Psoas muscle (tissue), 8 donors: ENCODE results near the gene POU3F2. TPM values are rescaled to one million over a fixed set of nuclear protein-coding genes. Genes with fewer than 3 reads are reported as not detected.

Source experiments
- ATAC-seq, 4 donors: fragments of 200-7000 bp; cut with Tn5 transposase; one replicate each; pipeline ENCODE4 v1.9.1; 2020; ENCODE audit warnings: moderate library complexity in 3 of 4, mild to moderate bottlenecking in 2 of 4
- DNase-seq, 2 donors: peaks; one replicate each; pipeline ENCODE4 v3.0.0-alpha.2; 2020
- H3K27ac ChIP-seq: fragments of 200-600 bp; one replicate; pipeline ENCODE4 v1.8.0; 2022
- H3K27me3 ChIP-seq, 3 donors: fragments of 200-600 bp in 1 of 3; one replicate each; pipeline versions ENCODE4 v1.6.1 to v1.8.0; 2013 to 2022; ENCODE audit warnings: low read length in 2 of 3, mild to moderate bottlenecking in 2 of 3, moderate library complexity in 1 of 3; ENCODE audit not compliant: insufficient read depth in 3 of 3
- H3K36me3 ChIP-seq, 2 donors: fragments of 200-600 bp in 1 of 2; one replicate each; pipeline versions ENCODE4 v1.6.1 to v1.8.0; 2013 to 2022; ENCODE audit warnings: low read depth in 1 of 2, mild to moderate bottlenecking in 1 of 2, moderate library complexity in 1 of 2; ENCODE audit not compliant: insufficient read depth in 1 of 2
- H3K4me1 ChIP-seq: fragments of 200-600 bp; one replicate; pipeline ENCODE4 v1.8.0; 2022
- H3K4me3 ChIP-seq: fragments of 200-600 bp; one replicate; pipeline ENCODE4 v1.8.0; 2022; ENCODE audit warnings: mild to moderate bottlenecking
- H3K9me3 ChIP-seq: fragments of 200-600 bp; one replicate; pipeline ENCODE4 v1.8.0; 2022
- CTCF ChIP-seq: fragments of 200-600 bp; IDR thresholded peaks from one replicate; pipeline ENCODE4 v1.8.0; 2022; ENCODE audit warnings: antibody characterized with exemption
- WGBS, 3 donors: extraction: QIAGEN DNeasy Blood & Tissue Kit; methylation state at CpG; one replicate each; pipeline versions ENCODE4 v1.1.6 to v1.1.7; 2013; 5-methylcytosine and 5-hydroxymethylcytosine counted together
- intact Hi-C, 2 donors: fragments of 100-400 bp; cut with DNase I; formaldehyde crosslinking; loops; one replicate each; pipeline versions ENCODE4 v1.11.0 to v1.14.2; 2022
- polyA plus RNA-seq, 3 donors: library from polyadenylated mRNA; stranded (reverse); fragments of 200-250 nt; gene quantifications; one replicate each; pipeline ENCODE4 v1.2.3, GENCODE V29; 2013
- total RNA-seq, 4 donors: library from RNA; stranded (reverse); fragmentation: NEBNext Ultra II Directional in 2 of 4; extraction: Animal tissue kit (Norgen Biotek cat#: 25700) in 2 of 4; gene quantifications; one replicate each; pipeline versions ENCODE4 v1.2.1 to v1.2.4, GENCODE V29; 2021 to 2023
- donor health status: healthy with polysubstance abuse.
- donor health status: DM: no; HTN: no; CAD: no; lungs with moderate emphysema.
- donor health status: Bipolar disorder and iron deficiency.
- donor health status: healthy.
- donor health status: DM: yes; HTN: yes; CAD: no.
- donor health status: DM: no; HTN: no; CAD: no.
- donor health status: DM: no; HTN: no; CAD: no.
- donor health status: DM: yes; HTN: yes; CAD: no.

POU3F2 gene
- total and polyA plus RNA-seq, 7 donors = 0.01 TPM; not detected in 6

GRCh38 chr6:98828941-98829411 is 5.4 kb upstream of the POU3F2 start:
- intact Hi-C loops = no loop called here
- H3K27me3 ChIP-seq = peaks cover 0 to 98% (median 56%) of the 10 kb centered on the region in 3 donors
- DNase-seq (no peak), ATAC-seq (no peak)
- H3K4me1 ChIP-seq = peaks cover 26% of the 10 kb centered on the region
- no peak overlapping the region for H3K4me3 ChIP-seq
- no peaks in the 10 kb centered on the region for H3K9me3 ChIP-seq
- H3K27ac ChIP-seq = no peak overlapping the region
- WGBS, 3 donors = 14 to 17% (median 17%) methylated on average over 14 of the region's 14 CpGs
- no peak for TF ChIP-seq CTCF
- no peaks in the 10 kb centered on the region for H3K36me3 ChIP-seq

- TF ChIP-seq CTCF = no peak
- Histone ChIP-seq H3K27me3 (peaks cover 0 to 96% (median 48%) of the 10 kb centered on the region in 3 donors), H3K9me3 (no peaks in the 10 kb centered on the region), H3K4me1 (peaks cover 21% of the 10 kb centered on the region), H3K36me3 (no peaks in the 10 kb centered on the region), H3K27ac (no peak overlapping the region), H3K4me3 (no peak overlapping the region)
- ATAC-seq = no peak
- 28 to 35% (median 32%) methylated on average over 2 of the region's 2 CpGs for WGBS, 3 donors
- intact Hi-C loops = no loop called here
- no peak for DNase-seq
Measured at GRCh38 chr6:98830146-98830545, 4.2 kb upstream of the POU3F2 start.

- DNase-seq (no peak), ATAC-seq (no peak)
- intact Hi-C loops = no loop called here
- Histone ChIP-seq H3K9me3 (no peaks in the 10 kb centered on the region), H3K4me3 (peak overlapping the region; percentile 31), H3K4me1 (peaks cover 25% of the 10 kb centered on the region), H3K36me3 (no peaks in the 10 kb centered on the region), H3K27ac (no peak overlapping the region), H3K27me3 (peaks cover 0 to 96% (median 54%) of the 10 kb centered on the region in 3 donors)
- 3 to 6% (median 4%) methylated on average over 56 to 58 of the region's 58 CpGs for WGBS, 3 donors
- TF ChIP-seq CTCF = no peak
Measured at GRCh38 chr6:98831057-98831958, 3.1 kb upstream of the POU3F2 start.

GRCh38 chr6:98831959-98832283 is 2.5 kb upstream of the POU3F2 start:
- intact Hi-C loops = no loop called here

More at GRCh38 chr6:98831959-98832283, 2.5 kb upstream of the POU3F2 start:
- Histone ChIP-seq H3K27ac (no peak overlapping the region), H3K4me3 (peak overlapping the region; percentile 69), H3K36me3 (no peaks in the 10 kb centered on the region), H3K4me1 (peaks cover 25% of the 10 kb centered on the region), H3K9me3 (no peaks in the 10 kb centered on the region), H3K27me3 (peaks cover 0 to 96% (median 57%) of the 10 kb centered on the region in 3 donors)
- no peak for TF ChIP-seq CTCF
- DNase-seq (no peak), ATAC-seq (no peak)
- 4 to 5% (median 5%) methylated on average over 11 of the region's 11 CpGs for WGBS, 3 donors
